A673 (cell line): ENCODE data around the gene CHD2.

ENCODE experiments used
- EZH2 ChIP-seq: fragments of 200-600 bp; sonication (generic); IDR thresholded peaks from 2 replicates; pipeline ENCODE4 v1.6.1; 2017; ENCODE audit warnings: borderline replicate concordance, low read depth, mild to moderate bottlenecking, mixed read lengths, antibody characterized with exemption, low read length; ENCODE audit not compliant: poor library complexity, severe bottlenecking
- TF ChIP-seq, protein P1 (sequence below): fragments of 300-800, 200-600 bp; sonication (generic); conservative IDR thresholded peaks from 2 replicates; pipeline ENCODE4 v1.5.1; 2017; ENCODE audit warnings: low read depth, mild to moderate bottlenecking, antibody characterized with exemption, low read length, moderate library complexity, mixed read lengths

DNA sequence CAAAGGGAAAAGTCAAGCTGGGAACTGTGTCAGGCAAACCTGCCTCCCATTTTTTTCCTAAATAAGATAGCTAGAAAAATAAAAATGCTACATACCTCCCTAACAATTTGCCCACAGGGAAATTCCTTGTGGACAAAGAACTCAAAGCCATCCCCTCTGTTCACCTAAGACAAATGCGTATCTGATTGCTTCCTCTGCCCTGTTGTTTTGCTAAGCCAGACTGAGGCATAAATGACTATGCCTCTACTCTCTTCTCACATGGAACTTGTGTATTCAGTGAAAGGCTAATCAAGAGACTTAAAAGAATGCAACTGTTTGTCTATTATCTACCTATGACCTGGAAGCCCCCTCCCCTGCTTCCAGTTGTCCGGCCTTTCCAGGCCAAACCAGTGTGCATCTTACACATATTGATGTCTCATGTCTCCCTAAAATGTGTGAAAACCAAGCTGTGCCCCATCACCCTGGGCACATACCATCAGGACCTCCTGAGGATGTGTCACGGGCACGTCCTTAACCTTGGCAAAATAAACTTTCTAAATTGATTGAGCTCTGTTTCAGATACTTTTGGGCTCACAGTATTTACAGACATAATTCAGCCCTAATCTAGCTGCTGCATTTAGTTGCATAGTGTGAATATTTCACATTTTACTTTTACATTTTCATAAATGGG lies 15.8 kb downstream of the CHD2 start:
- TF ChIP-seq, protein P1, sequence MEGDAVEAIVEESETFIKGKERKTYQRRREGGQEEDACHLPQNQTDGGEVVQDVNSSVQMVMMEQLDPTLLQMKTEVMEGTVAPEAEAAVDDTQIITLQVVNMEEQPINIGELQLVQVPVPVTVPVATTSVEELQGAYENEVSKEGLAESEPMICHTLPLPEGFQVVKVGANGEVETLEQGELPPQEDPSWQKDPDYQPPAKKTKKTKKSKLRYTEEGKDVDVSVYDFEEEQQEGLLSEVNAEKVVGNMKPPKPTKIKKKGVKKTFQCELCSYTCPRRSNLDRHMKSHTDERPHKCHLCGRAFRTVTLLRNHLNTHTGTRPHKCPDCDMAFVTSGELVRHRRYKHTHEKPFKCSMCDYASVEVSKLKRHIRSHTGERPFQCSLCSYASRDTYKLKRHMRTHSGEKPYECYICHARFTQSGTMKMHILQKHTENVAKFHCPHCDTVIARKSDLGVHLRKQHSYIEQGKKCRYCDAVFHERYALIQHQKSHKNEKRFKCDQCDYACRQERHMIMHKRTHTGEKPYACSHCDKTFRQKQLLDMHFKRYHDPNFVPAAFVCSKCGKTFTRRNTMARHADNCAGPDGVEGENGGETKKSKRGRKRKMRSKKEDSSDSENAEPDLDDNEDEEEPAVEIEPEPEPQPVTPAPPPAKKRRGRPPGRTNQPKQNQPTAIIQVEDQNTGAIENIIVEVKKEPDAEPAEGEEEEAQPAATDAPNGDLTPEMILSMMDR, result no peak
- TF ChIP-seq EZH2, result no peak
